MM.1S (cell line): ENCODE results near the gene SS18L1.

Experiments used
- CTCF ChIP-seq: fragments of 300-600 bp; sonication (generic); IDR thresholded peaks from 2 replicates; pipeline ENCODE4 v1.5.1; 2016; ENCODE audit warnings: antibody characterized with exemption, low read length, mixed read lengths
- EZH2 ChIP-seq: fragments of 300-600 bp; sonication (generic); optimal IDR thresholded peaks from 2 replicates; pipeline ENCODE3; 2017; ENCODE audit warnings: low read depth, mild to moderate bottlenecking, antibody characterized with exemption, low read length, mixed read lengths
- EZH2phosphoT487 ChIP-seq: fragments of 300-600 bp; sonication (generic); IDR thresholded peaks from 2 replicates; pipeline ENCODE4 v1.6.1; 2018; ENCODE audit warnings: antibody characterized with exemption, low read length

- TF ChIP-seq CTCF (no peak), EZH2 (no peak), EZH2phosphoT487 (no peak)
Measured at GRCh38 chr20:62193079-62194025, 49.8 kb downstream of the SS18L1 start.
